Activated CD8-positive, alpha-beta T cell treated with anti-CD3 and anti-CD28 coated beads for 36 hours (primary cell): ENCODE measurements around the gene ZSCAN31. TPM values are rescaled to one million over a fixed set of nuclear protein-coding genes. Genes with fewer than 3 reads are reported as not detected.

ENCODE experiments used
- ATAC-seq: fragments of 200-7000 bp; cut with Tn5 transposase; one replicate; pipeline ENCODE4 v1.10.0; 2021; ENCODE audit warnings: mild to moderate bottlenecking, moderate library complexity
- CTCF ChIA-PET: fragments of 350-600 bp; sonication (Branson Sonifier 250); formaldehyde crosslinking; loops from one replicate; lab custom pipeline; 2021; ENCODE audit warnings: antibody characterized with exemption; lab: Charles Lee
- POLR2A ChIA-PET: fragments of 350-600 bp; sonication (Branson Sonifier 250); formaldehyde crosslinking; loops from one replicate; lab custom pipeline; 2021; ENCODE audit warnings: antibody characterized with exemption; lab: Charles Lee
- DNase-seq: peaks from one replicate; pipeline ENCODE4 v3.0.0-alpha.2; 2020
- H3K27ac Mint-ChIP-seq: one replicate; pipeline ENCODE4 v1.8.0; 2021; ENCODE audit warnings: mild to moderate bottlenecking, mixed read lengths
- H3K27me3 Mint-ChIP-seq: one replicate; pipeline ENCODE4 v1.8.0; 2021; ENCODE audit warnings: mixed read lengths
- H3K36me3 Mint-ChIP-seq: one replicate; pipeline ENCODE4 v1.8.0; 2021; ENCODE audit warnings: low read depth, mixed read lengths
- H3K4me1 Mint-ChIP-seq: one replicate; pipeline ENCODE4 v1.8.0; 2021; ENCODE audit warnings: low read depth, mixed read lengths
- H3K4me3 Mint-ChIP-seq: one replicate; pipeline ENCODE4 v1.8.0; 2021; ENCODE audit warnings: mild to moderate bottlenecking, moderate library complexity, mixed read lengths
- H3K9me3 Mint-ChIP-seq: one replicate; pipeline ENCODE4 v1.8.0; 2021; ENCODE audit warnings: mixed read lengths
- CTCF ChIP-seq: fragments of 200-600 bp; IDR thresholded peaks from one replicate; pipeline ENCODE4 v1.8.0; 2022; ENCODE audit warnings: antibody characterized with exemption, mild to moderate bottlenecking
- intact Hi-C: fragments of 100-400 bp; cut with micrococcal nuclease; formaldehyde crosslinking; loops from one replicate; pipeline ENCODE4 v1.10.0; 2022
- total RNA-seq, 2 experiments: library from RNA; stranded (reverse); gene quantifications; one replicate each; pipeline ENCODE4 v1.2.3, GENCODE V29; 2021

Gene ZSCAN31
- total RNA-seq, 2 experiments from 2014 or later: 1.6 to 2.0 TPM

- H3K27ac Mint-ChIP-seq: no peak overlapping the region
- DNase-seq: no peak
- ChIA-PET POLR2A (interaction anchor here (0.7 to 0.9 kb wide), 2 partner anchors 9 to 78 kb away, joined by 3 to 4 read pairs; partner anchors contain the start of genes ZSCAN26 and ZSCAN31), CTCF (no interaction called here)
- H3K4me1 Mint-ChIP-seq: peaks cover 5% of the 10 kb centered on the region
- peaks cover 7% of the 10 kb centered on the region for H3K27me3 Mint-ChIP-seq
- H3K4me3 Mint-ChIP-seq: no peak overlapping the region
- H3K36me3 Mint-ChIP-seq: peaks cover 2% of the 10 kb centered on the region
- intact Hi-C loops: no loop called here
- ATAC-seq: no peak
- TF ChIP-seq CTCF: no peak
- H3K9me3 Mint-ChIP-seq: peaks cover 11% of the 10 kb centered on the region
These were observed 9.3 kb upstream of the ZSCAN31 start for GRCh38 chr6:28345201-28345600.

GRCh38 chr6:28343898-28344677, 8.1 kb upstream of the ZSCAN31 start:
- H3K27ac Mint-ChIP-seq: no peak overlapping the region
- H3K36me3 Mint-ChIP-seq: peaks cover 6% of the 10 kb centered on the region
- no peak overlapping the region for H3K4me3 Mint-ChIP-seq
- H3K9me3 Mint-ChIP-seq: peaks cover 18% of the 10 kb centered on the region
- ATAC-seq: no peak
- intact Hi-C loops: no loop called here
- TF ChIP-seq CTCF: no peak
- DNase-seq: no peak
- peaks cover 7% of the 10 kb centered on the region for H3K27me3 Mint-ChIP-seq
- CTCF ChIA-PET: no interaction called here
- POLR2A ChIA-PET: no interaction called here
- peaks cover 4% of the 10 kb centered on the region for H3K4me1 Mint-ChIP-seq

GRCh38 chr6:28340310-28341095, 4.6 kb upstream of the ZSCAN31 start:
- Mint-ChIP-seq H3K4me3 (no peak overlapping the region), H3K36me3 (peaks cover 6% of the 10 kb centered on the region), H3K27me3 (no peaks in the 10 kb centered on the region), H3K9me3 (peaks cover 18% of the 10 kb centered on the region), H3K4me1 (peaks cover 4% of the 10 kb centered on the region), H3K27ac (no peak overlapping the region)
- intact Hi-C loops: no loop called here
- ATAC-seq: no peak
- DNase-seq: no peak
- TF ChIP-seq CTCF: no peak
- ChIA-PET CTCF (interaction anchor here (1.0 kb wide), 1 partner anchor 16 kb away, joined by 3 read pairs; no protein-coding TSS in a partner anchor), POLR2A (interaction anchor here (0.8 to 1.2 kb wide), 2 partner anchors 15 to 42 kb away, joined by 3 to 4 read pairs; no protein-coding TSS in a partner anchor)

GRCh38 chr6:28337121-28337520, 1.2 kb upstream of the ZSCAN31 start:
- Mint-ChIP-seq H3K4me1 (peaks cover 10% of the 10 kb centered on the region), H3K27ac (no peak overlapping the region), H3K36me3 (peaks cover 6% of the 10 kb centered on the region), H3K27me3 (no peaks in the 10 kb centered on the region), H3K9me3 (peaks cover 18% of the 10 kb centered on the region), H3K4me3 (no peak overlapping the region)
- no peak for ATAC-seq
- ChIA-PET CTCF (interaction anchor here (1.9 to 3.1 kb wide), 2 partner anchors 10 to 19 kb away, joined by 4 to 19 read pairs; no protein-coding TSS in a partner anchor), POLR2A (no interaction called here)
- no peak for TF ChIP-seq CTCF
- DNase-seq: no peak
- intact Hi-C loops: no loop called here
